ENCODE measurements around the gene MRPL38.

DNA sequence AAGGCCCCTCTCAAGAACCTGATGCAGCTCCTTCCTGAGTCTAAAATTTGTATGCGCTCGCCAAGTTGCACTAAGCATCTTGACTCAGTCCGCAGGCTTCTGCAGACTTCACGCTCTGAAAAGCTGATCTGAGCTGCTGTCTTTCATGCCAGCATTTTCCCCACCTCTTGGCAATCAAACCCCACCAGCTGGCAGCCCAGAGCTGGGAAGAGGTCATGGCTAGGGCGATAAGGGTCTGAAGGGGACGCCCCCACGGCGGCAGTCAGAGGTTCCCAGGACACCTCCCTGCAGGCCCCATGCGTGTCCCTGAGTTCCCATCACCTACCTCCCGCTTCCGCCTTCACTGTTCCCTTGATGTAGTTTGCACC is 55.4 kb downstream of the MRPL38 start:
- TF ChIP-seq CTCF (IDR thresholded peaks at IDR 0.05; ENCODE audit: insufficient read depth, low read depth, low read length) (no peak), EZH2 (IDR thresholded peaks at IDR 0.05; ENCODE audit: insufficient read depth, low read length) (no peak)

Measured in astrocyte (in vitro differentiated cells and primary cell).